GM18867 (cell line): ENCODE data around the gene CFAP68.
"Not testable (repeated sequence)": the region's sequence is repeated elsewhere in the genome, so short reads cannot be mapped to it uniquely, and the experiment has no call there.

ENCODE experiments used
- ATAC-seq: cut with Tn5 transposase; IDR thresholded peaks from one replicate; pipeline ENCODE4 v1.9.1; 2021; ENCODE audit warnings: mild to moderate bottlenecking, moderate library complexity; ENCODE audit not compliant: unreplicated experiment

CFAP68 gene

GRCh38 chr11:111870113-111870512 lies 9.2 kb upstream of the CFAP68 start:
- no peak for ATAC-seq

- peak; percentile 7 for ATAC-seq
Measured at GRCh38 chr11:111870522-111870885, 8.8 kb upstream of the CFAP68 start.

GRCh38 chr11:111870886-111871692 lies 8.3 kb upstream of the CFAP68 start, which contains the start of gene ALG9:
TSS of gene ALG9 (minus strand) at chr11:111871581. CDS start at chr11:111871482, 99 bp downstream.
- ATAC-seq: peak; percentile 89

- no peak for ATAC-seq
Measured at GRCh38 chr11:111871693-111872161, 7.6 kb upstream of the CFAP68 start.

GRCh38 chr11:111878385-111878848 lies 924 bp upstream of the CFAP68 start:
- ATAC-seq: peak; percentile 13

- ATAC-seq: peak; percentile 7
Measured at GRCh38 chr11:111879637-111879960, 258 bp downstream of the CFAP68 start.

- ATAC-seq: no peak
Measured at GRCh38 chr11:111882202-111882601, 2.9 kb downstream of the CFAP68 start.

- not testable (repeated sequence) for ATAC-seq
Measured at GRCh38 chr11:111885053-111885452, 5.7 kb downstream of the CFAP68 start.

- no peak for ATAC-seq
Measured at GRCh38 chr11:111886032-111886431, 6.7 kb downstream of the CFAP68 start.

- no peak for ATAC-seq
Measured at GRCh38 chr11:111886844-111887243, 7.5 kb downstream of the CFAP68 start.

- no peak for ATAC-seq
Measured at GRCh38 chr11:111905411-111905810, 26.1 kb downstream of the CFAP68 start.

- no peak for ATAC-seq
Measured at GRCh38 chr11:111906680-111907079, 27.3 kb downstream of the CFAP68 start.

GRCh38 chr11:111908639-111909305 lies 29.4 kb downstream of the CFAP68 start:
- ATAC-seq: no peak

- no peak for ATAC-seq
Measured at GRCh38 chr11:111909378-111909777, 30.0 kb downstream of the CFAP68 start.

GRCh38 chr11:111910676-111911562 lies 31.6 kb downstream of the CFAP68 start:
- ATAC-seq: no peak

GRCh38 chr11:111911563-111912401 lies 32.4 kb downstream of the CFAP68 start, which contains the start of gene CRYAB:
TSS of gene CRYAB (minus strand) at chr11:111911770. CDS start at chr11:111911724, 46 bp downstream.
- no peak for ATAC-seq

- no peak for ATAC-seq
Measured at GRCh38 chr11:111912535-111912934, 33.2 kb downstream of the CFAP68 start, which contains the start of gene HSPB2. TSS of gene HSPB2 (plus strand) at chr11:111912734. CDS start at chr11:111912830, 96 bp downstream.

- no peak for ATAC-seq
Measured at GRCh38 chr11:111913031-111913861, 33.9 kb downstream of the CFAP68 start.

GRCh38 chr11:111913997-111914396 lies 34.7 kb downstream of the CFAP68 start:
- ATAC-seq: no peak
